Glomerular visceral epithelial cell (primary cell): Measurements from ENCODE around the gene ZDHHC7.
"Not testable (repeated sequence)": the region's sequence is repeated elsewhere in the genome, so short reads cannot be mapped to it uniquely, and the experiment has no call there.

ENCODE experiments used
- DNase-seq: peaks from one replicate; pipeline ENCODE4 v3.0.0-alpha.2; 2016; ENCODE audit errors: extremely low spot score

The ZDHHC7 gene

DNA sequence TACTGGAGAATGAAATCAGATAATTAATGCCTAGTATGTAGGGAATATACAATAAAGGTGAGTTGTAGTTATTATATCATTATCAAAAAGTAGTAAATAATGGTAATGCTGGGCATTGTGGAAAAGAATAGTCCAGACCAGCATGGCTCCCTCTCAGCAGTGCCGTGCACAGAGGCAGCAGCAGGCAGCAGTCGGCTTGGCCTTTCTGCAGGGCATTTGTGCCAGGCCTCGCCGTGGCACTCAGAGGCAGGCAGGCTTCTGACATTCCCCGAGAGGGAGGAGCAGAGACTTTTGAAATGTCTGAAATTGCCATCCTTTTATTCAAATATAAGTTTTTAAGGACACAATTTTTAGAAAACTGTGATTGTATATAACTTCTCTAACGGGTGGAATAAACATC, 31.3 kb upstream of the ZDHHC7 start:
- DNase-seq, result no peak

DNA sequence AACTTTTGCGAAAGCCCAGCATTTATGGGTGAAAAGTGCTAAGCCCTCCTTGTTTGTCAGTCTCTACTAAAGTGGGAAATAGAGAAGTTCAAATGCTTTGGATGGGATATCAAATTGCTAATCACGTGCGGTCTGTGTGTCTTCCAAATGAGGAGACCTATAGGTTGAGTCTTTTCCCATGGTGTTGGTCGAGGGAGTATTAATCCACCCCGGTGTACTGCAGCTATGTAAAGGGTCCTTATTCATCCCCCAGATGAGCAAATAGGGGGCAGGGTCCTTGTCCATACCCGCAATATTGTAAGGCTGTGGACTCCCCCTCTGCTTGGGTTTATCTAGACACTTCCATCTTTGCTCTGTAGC, 30.8 kb upstream of the ZDHHC7 start:
- no peak for DNase-seq

DNA sequence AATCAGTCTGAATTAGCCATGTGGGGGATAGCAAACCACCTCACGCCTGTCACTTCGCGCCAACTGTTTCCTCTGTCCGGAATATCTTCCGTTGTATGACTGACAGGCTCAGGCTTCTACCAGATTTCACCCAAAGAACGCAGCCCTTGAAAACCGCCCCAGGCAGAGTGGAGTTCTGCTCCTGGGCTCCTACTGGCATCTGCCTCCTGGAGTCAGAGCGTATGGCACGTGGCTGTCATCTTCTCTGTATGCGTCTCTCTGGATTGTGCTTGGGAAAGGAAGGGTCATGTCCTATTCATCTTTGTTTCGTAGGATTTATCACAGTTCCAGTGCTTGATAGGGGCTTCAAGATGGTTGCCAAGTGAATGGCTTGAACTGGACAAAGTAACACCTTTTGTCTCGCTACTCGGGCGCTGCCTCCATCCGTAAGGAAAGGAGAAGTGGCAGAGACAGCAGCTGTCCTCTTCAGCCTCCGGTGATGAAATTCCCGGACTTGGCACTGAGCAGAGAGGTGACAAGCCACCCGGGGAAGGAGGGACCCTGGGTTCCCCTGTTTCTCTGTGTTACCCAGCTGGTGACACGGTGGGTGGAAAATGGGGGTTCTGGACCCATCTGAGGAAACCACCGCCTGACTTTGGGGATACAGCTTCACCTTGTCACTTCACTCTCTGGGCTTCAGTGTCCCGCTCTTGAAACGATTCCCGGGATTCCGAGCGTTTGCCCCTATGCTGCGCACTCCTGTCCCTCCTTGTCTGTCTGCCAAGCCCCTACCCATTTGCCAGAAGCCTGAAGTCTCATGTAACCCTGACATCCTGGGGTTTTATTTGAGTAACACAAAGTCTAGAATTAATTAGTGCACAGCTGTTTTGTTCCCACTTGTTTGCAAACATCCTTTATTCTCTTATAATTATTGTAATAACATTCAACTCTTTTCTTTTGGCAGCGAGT, 30.2 kb upstream of the ZDHHC7 start:
- DNase-seq, result no peak

DNA sequence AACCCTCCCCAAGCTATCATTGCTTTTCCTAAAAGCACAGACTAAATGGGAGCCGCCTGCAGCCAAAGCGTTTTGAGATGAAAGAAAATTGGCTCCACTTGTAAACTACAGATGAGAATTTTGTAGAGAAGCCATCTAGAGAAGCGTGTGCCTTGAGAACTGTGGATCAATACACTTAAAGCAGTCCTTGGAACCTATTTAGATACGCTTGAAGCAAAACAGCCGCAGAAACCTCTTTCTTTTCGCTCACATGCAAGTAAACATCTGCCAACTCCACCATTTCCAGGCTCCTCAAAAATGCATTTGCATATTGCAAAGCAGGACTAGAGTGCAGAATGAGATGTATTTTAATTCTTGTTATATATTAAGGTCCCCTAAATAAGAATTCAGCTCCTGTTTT, 29.4 kb upstream of the ZDHHC7 start:
- no peak for DNase-seq

DNA sequence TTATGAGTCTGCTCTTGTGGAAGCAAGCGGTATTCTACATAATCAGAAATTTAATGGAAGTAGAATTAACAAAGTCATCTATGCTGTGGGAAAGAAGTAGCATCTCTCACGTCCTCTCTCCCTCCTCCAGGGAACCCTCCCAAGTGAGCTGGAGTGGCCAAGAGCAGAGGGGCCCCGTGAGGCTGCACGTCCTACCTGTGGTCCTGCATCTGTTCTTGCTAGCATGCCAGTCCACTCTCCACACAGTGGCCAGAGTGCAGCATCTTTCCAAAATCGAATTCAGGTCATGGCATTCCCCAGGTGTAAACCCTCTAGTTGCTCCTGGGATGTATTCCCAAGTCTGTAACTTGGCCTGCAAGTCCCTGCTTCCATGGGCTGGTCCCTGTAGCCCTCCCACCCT, 26.4 kb upstream of the ZDHHC7 start:
- no peak for DNase-seq

DNA sequence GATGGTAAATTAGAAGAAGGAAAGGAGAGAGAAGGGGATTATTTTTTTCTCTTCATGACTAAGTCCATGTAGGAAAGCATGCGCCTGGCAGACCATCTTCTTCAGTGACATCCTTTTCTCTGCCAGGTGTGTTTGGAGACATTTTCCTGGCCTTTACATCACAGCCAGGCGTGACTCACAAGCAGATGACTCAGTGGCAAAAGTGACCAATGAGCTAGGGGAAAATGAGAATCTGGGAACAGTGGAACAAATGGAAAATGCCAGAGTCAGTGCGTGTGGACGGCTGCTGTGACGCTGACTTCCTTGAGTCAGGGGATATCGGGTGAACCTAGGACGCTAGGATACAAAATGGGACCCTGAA, 25.7 kb upstream of the ZDHHC7 start:
- DNase-seq, result peak; percentile 16

DNA sequence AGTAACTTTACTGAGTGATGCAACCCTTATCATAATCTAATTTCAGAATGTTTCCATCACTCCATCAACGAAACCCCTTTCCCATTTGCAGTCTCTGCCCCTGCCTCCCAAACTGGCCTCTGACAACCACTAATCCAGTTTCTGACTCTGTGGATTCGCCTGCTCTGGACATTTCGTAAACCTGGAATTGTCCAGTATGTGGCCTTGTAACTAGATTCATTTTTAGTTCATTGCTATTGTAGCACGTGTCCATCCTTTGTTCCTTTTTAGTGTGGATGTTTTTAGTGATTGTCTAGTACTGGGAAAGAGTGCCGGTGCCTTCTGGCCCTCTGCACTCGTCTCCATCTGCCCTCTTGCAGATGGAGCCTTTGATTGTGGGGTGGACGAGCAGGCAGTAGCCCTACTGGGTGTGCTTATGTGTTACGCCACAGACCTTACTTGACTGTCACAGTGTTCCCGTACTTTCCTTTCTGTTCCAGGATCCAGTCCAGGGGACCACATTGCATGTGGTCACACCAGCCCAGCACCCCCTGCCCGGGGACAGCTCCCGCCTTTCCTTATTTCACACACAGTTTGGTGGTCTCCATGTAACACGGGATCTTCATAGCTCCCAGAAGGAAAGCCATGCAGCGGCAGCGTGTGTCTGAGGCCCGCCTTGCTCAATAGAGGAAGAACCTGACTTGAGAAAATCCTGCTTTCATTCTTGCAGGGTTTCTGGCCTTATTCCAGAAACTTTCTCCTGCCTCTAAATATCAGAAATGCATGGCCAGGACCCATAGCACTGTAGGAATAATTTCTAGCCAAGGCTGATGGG, 25.1 kb upstream of the ZDHHC7 start:
- DNase-seq, result no peak

DNA sequence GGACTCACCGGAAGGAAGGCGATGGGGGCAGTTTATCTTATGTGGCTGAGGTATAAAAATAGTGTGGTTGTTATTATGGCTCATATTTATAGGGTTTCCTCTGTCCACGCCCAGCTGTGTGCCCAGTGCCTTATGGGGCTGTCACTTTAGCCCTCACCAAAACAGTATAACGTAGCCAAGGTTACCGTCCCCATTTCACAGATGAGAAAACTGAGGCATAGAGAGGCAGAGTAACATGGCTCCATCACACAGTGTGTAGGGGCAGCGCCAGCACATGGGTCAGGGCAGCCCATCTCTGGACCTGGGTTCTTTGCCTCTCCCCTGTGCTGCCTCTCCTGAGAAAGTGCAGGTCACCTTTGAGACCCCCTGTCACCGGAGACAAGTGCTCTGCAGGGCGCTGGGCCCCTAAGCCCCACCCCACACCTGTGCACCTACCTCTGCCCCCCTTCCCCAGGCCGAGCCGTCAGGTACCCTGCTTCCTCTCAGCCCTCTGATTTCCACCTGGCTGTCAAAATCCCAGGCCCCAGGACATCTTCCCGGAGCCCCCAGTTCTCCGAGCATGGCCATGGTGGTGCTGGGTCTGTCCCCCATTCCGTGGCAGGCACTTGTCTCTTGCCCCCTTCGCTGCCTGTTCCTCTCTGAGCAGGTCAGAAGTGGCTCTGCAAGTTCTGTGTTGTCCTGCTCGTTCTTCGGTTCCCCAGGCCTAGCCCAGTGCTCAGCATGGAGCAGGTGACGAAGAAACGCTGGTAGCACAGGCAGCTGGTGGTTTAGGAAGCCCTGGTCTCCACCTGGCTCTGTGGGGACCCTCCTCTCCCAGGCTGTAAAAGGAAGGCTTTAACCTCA, 23.5 kb upstream of the ZDHHC7 start:
- DNase-seq, result no peak

DNA sequence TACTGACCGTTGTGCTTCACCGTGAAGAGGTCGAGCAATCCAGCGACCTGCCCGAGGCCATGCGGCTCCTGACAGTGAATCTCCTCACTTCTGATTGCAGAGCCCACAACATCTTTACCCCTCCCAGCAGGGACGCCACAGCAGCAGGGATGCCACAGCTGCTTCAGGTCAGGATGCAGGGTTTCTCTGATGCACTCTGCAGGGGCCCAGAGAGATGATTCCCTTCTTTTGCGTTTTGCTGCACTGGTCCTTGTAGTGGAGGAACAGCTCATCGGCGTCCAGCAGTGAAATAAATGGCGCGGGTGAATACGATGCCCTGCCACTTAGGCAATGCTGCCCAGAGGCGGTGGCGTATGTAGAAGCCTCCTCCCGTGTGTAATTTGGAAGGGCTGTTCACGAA, 21.8 kb upstream of the ZDHHC7 start:
- DNase-seq, result no peak

DNA sequence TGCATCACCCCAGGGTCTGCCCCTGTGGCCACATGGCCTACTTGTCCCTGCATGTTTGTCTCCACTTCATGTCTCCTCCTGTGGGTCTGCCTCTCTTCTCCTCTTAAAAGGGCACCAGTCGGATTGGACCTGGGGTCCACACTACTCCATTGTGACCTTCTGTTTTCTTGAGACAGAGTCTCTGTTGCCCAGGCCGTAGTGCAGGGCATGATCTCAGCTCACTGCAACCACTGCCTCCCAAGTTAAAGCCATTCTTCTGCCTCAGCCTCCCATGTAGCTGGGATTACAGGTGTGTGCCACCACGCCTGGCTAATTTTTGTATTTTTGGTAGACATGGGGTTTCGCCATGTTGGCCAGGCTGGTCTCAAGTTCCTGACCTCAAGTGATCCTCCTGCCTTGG, 20.9 kb upstream of the ZDHHC7 start:
- DNase-seq, result not testable (repeated sequence)

DNA sequence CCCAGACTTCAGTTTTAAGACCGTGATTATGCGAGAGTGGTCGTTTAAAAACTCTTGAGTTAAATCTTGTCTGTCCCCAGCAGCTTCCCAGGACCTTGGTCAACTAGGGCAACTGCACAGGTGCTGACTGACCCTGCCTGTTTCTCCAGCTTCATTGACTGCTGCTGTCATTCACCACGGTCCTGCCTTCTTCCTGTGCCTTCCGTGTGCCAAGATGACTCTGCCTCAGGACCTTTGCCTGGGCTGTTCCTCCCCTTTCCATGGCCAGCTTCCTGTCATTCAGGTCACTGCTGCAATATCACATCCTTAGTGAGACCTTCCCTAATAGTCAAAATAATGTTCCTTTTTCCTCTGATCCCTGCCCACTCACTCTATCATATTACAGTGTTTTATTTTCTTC, 20.1 kb upstream of the ZDHHC7 start:
- no peak for DNase-seq

DNA sequence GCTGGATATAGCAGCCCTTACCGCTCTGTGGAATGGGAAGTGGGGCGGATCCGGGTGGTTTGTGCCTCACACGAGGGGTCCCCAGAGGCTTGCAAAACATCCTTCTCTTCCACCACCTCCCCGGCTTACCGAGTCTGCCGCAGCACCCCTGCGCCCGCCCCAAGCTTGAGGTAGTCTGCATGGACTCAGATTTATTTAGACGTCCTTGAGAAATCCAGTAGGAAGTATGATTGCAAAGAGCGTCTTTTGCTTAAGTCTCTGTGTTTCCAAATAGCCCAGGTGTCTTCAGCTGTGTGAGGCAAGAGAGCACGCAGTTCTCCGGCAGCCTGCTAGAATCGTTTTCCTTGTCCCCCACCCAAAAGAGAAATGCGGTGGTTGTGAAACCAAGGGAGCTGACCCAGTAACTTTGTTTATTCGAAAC, 18.7 kb upstream of the ZDHHC7 start:
- no peak for DNase-seq

DNA sequence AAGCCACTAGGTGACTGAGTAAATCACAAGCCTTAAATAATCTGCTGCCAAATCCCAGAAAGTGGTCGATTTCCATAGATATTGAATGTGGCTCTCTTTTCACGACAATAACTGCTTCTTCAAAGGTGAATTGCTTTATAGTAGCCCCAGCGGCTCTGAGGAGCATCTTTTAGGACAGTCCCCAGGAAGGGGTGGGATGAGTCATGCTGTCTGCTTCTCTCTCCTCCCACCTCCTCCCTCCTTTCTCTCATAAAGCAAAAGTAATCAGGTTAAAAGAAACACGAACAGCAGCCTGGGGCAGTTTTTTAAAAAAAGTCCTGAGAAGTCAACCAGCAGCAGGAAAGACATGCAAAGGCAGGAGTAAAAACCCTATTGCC, 18.1 kb upstream of the ZDHHC7 start:
- peak; percentile 31 for DNase-seq

DNA sequence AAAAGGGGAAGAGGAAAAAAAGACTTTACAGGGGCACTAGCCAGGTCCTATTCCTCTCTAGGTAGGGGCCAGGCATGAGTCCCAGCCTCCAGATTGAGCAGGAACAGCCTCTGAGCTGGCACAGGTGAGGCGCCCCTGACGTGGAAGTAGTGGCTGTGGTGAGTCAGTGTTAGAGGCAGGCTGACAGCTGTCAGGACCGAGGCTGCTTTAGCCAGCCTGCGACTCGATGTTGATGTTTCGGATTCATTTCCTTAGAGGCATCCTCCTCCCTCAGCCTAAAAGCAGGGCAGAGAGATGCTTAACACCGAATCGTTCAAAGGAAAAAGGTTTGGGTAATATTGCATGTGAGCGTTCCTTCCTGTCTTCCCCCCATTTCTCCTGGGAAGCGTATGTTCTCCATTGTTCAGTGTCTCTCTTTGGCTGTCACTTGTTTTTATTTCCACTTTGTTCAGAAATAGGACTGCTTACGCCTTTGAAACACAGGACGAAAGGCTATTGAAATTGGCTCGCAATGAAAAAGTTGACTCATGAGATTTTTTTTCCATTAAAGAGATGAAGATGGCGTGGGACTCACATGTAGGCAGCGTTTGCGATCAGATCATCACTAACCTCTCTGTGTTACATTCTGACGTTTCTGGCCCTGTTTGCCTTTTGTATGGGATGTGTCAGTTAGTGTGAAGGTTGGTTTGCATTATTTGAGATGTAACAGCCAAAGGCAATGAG, 17.5 kb upstream of the ZDHHC7 start:
- DNase-seq, result peak; percentile 34

DNA sequence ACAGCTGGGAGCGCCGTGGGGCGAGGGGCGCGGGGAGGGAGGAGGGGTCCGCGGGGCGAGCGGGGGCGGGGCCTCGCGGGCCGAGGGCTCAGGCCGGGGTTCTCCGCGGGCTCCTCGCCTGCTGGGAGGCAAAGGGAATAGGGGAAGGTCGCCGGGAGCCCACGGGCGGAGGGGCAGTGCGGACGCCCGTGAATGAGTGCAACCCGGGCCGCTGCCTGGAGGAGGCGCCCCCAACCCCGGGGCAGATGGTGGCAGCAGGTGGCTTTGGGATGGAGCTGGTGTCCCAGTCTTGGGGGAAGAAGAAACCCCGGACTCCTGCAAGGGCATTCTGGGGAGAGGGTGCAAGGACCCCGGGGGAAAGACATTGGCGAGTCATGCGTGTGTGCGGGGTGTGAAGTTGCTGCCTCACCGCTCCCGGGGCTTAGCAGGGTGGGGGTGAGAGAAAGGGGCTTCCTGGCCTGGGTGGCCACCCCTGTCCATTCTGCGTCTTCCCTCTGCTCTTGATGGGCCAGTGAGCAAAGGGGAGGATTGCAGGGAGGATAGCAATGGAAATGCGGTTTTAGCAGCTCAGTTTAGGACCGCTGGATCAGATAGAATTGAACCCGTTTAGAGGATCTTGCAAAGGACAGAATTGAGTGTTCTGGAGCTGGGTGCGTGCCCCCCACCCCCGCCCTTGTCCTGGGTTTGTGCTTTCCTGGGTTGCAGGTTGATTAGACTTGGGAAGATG, 16.8 kb upstream of the ZDHHC7 start:
- DNase-seq, result no peak

DNA sequence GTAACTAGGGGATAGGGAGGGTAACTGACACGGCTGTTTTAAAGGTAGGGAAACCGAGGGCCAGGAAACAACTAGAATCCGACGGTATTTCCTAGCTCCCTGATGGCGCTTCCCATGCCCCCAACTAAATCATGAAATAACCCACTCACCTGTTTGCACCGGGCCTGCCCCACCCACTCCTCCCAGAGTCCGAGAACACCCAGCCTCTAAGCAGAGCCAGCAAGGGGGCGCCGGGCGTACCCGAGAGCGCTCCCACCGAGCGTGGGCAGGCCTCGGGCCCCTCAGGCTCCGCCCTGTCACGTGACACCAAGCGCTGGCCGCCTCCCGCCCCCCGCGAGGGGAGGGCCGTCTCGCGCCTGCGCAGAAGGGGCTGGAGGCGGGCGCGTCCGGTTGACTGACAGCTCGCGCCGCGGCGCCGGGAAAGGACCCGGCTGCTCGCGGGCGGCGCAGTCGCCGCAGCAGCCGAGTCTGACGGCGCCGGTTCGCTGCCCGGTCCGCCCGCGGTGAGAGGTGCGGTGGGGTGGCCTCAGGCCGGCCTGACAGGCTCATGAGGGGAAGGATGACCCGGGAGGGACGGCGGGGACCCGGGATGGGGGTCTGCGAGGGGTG, 16.1 kb upstream of the ZDHHC7 start, which contains the start of gene KIAA0513:
KIAA0513 (plus strand) TSS at position 447 of the 609 bp plus-strand sequence. CDS start 39,277 bp downstream, outside the sequence.
- DNase-seq, result peak; percentile 92

DNA sequence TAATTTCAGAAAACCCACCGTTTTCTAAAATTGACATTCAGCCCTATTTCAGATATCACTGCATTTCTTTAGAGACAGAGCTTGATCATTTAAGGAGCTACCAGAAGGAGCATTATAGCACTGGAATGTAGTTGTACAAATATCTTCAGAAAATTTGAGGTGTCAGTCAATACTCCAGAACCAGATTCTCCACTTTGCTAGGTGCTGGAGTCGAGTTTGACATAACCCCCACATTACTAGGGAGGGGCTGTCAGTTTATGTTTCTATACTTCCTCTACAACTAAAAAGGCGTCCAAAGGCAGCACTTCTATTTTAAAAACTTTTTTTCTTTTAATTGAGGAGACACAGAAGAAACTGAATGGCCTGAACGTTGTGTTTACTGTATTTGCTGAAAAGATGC, 15.4 kb upstream of the ZDHHC7 start:
- no peak for DNase-seq

DNA sequence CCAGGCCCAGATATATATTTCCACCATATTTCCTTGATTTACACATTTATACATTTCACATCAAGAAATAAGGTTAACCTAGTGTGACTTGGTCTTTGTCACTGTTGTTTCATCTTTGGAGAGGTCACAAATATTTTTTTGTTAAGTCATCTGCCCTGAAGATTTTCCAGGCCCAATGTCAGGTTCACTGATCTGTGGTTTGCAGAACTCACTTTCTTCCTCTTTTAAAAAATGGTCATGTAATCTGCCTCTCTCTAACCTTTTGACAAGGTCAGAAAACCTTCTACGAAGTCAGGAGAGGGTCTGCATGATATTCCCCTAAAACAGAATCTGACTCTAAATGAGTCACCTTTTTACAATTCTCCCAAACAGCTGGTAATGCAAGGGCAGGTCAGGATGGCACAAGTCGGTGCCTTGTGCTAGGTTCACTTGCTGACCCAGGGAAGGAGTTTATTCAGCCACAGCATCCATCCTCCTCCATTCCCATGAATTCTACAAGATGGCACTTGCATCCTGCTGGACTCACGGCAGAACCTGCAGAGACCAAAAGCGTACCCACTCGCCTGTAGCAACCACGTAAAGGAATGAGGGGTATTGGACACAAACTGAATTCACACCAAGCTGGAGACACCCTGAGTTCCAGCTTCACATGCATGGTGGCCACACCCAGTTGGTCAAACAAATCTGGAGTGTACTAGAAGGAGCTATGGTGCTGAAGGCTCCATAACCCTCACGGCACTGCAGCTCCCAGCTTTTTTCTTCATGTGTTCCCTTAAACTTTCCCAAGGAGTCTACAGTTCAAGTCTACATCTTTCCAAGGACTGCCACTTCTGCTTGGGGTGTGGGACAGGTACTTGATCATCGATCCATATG, 14.7 kb upstream of the ZDHHC7 start:
- no peak for DNase-seq

DNA sequence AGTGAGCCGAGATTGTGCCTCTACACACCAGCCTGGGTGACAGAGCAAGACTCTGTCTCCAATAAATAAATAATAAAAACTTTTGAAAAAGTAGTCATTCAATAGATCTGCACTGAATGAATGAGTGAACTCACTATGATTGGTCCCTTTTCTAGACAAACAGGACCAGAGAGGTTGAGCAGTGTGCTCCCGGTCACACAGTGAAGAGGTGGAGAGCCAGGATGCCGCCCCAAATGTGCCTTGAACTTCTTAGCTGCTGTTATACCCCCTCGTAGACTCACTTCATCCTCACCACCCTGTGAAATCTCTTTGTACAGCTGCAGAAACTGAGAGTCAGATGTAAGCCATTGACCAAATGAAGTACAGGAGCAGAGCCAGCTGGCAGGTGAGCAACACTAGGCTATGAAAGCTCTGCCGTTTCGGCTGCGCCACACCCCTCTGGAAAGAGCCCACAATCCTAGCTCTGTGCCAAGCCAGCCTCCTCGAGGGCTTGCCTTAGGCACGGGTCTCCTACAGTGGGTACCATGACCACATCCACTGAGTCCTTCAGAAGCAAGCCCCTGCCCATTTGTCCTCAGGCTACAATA, 8.4 kb upstream of the ZDHHC7 start:
- no peak for DNase-seq
